Posterior vena cava (tissue), 2 donors: Measurements from ENCODE around the gene C2orf80. TPM values are rescaled to one million over a fixed set of nuclear protein-coding genes. Genes with fewer than 3 reads are reported as not detected.

Source experiments
- DNase-seq: peaks from one replicate; pipeline ENCODE4 v3.0.0-alpha.2; 2020; ENCODE audit warnings: low spot score
- intact Hi-C, 2 donors: fragments of 100-400 bp; cut with DNase I; formaldehyde crosslinking; loops; one replicate each; pipeline versions ENCODE4 v1.14.1 to v1.14.2; 2022 to 2023
- total RNA-seq, 2 donors: library from RNA; stranded (reverse); fragmentation: NEBNext Ultra II Directional; extraction: Animal tissue kit (Norgen Biotek cat#: 25700); gene quantifications; one replicate each; pipeline ENCODE4 v1.2.1, GENCODE V29; 2021
- donor health status: DM: yes; HTN: yes; CAD: no.
- donor health status: DM: yes; HTN: yes; CAD: no.

Gene C2orf80
- total RNA-seq, 2 donors from 2014 or later = not detected

- intact Hi-C loops = loop anchor here in 1 of 2 donors (10.0 kb wide), 1 partner anchor 51 kb away; no protein-coding TSS in a partner anchor
- no peak for DNase-seq
Measured at GRCh38 chr2:208183972-208184705, 5.7 kb downstream of the C2orf80 start.

- intact Hi-C loops = loop anchor here in 1 of 2 donors (10.0 kb wide), 1 partner anchor 51 kb away; no protein-coding TSS in a partner anchor
- no peak for DNase-seq
Measured at GRCh38 chr2:208183526-208183925, 6.3 kb downstream of the C2orf80 start.

- intact Hi-C loops = loop anchor here in 1 of 2 donors (10.0 kb wide), 1 partner anchor 52 kb away; no protein-coding TSS in a partner anchor
- no peak for DNase-seq
Measured at GRCh38 chr2:208182835-208183234, 7.0 kb downstream of the C2orf80 start.

GRCh38 chr2:208179028-208179609, 10.7 kb downstream of the C2orf80 start:
- intact Hi-C loops = loop anchor here (10.0 kb wide), 1 partner anchor 76 kb away; the partner anchor contains the start of gene IDH1 (in 2 of the 2)
- no peak for DNase-seq

- intact Hi-C loops = loop anchor here (10.0 kb wide), 1 partner anchor 79 kb away; the partner anchor contains the start of gene IDH1 (in 2 of the 2)
- DNase-seq = no peak
Measured at GRCh38 chr2:208175840-208176153, 14.0 kb downstream of the C2orf80 start.

- intact Hi-C loops = loop anchor here (10.0 kb wide), 1 partner anchor 80 kb away; the partner anchor contains the start of gene IDH1 (in 2 of the 2)
- DNase-seq = peak; percentile 87
Measured at GRCh38 chr2:208175069-208175839, 14.6 kb downstream of the C2orf80 start.

- intact Hi-C loops = loop anchor here (1.0 to 10.0 kb wide), 2 partner anchors 23 to 81 kb away; partner anchors contain the start of gene IDH1 (in 2 of the 2)
- DNase-seq = no peak
Measured at GRCh38 chr2:208174144-208174543, 15.7 kb downstream of the C2orf80 start.

- DNase-seq = no peak
- intact Hi-C loops = loop anchor here (10.0 kb wide), 1 partner anchor 83 kb away; the partner anchor contains the start of gene IDH1 (in 2 of the 2)
Measured at GRCh38 chr2:208172125-208172524, 17.7 kb downstream of the C2orf80 start.

- intact Hi-C loops = no loop called here
Measured at GRCh38 chr2:208164951-208165755, 24.7 kb downstream of the C2orf80 start.

GRCh38 chr2:208163489-208163888, 26.3 kb downstream of the C2orf80 start, which contains the start of gene CRYGA:
TSS of gene CRYGA (minus strand) at chr2:208163589. CDS start at chr2:208163556, 33 bp downstream.
- DNase-seq = no peak
- intact Hi-C loops = no loop called here

More at GRCh38 chr2:208164951-208165755, 24.7 kb downstream of the C2orf80 start:
- no peak for DNase-seq

GRCh38 chr2:208156439-208156838, 33.4 kb downstream of the C2orf80 start:
- DNase-seq = no peak
- intact Hi-C loops = no loop called here

- intact Hi-C loops = no loop called here
- DNase-seq = no peak
Measured at GRCh38 chr2:208153156-208153555, 36.7 kb downstream of the C2orf80 start.

- no peak for DNase-seq
- intact Hi-C loops = loop anchor here in 1 of 2 donors (1.0 kb wide), 1 partner anchor 23 kb away; no protein-coding TSS in a partner anchor
Measured at GRCh38 chr2:208150956-208151355, 38.9 kb downstream of the C2orf80 start.

- intact Hi-C loops = no loop called here
- DNase-seq = no peak
Measured at GRCh38 chr2:208150094-208150493, 39.7 kb downstream of the C2orf80 start.

- intact Hi-C loops = no loop called here
- no peak for DNase-seq
Measured at GRCh38 chr2:208148803-208149202, 41.0 kb downstream of the C2orf80 start.

GRCh38 chr2:208147759-208148158, 42.1 kb downstream of the C2orf80 start:
- DNase-seq = no peak
- intact Hi-C loops = no loop called here

- intact Hi-C loops = no loop called here
- no peak for DNase-seq
Measured at GRCh38 chr2:208147008-208147407, 42.8 kb downstream of the C2orf80 start.

GRCh38 chr2:208146006-208146405, 43.8 kb downstream of the C2orf80 start, which contains the start of gene CRYGB:
TSS of gene CRYGB (minus strand) at chr2:208146158. CDS start at chr2:208146120, 38 bp downstream.
- intact Hi-C loops = no loop called here
- no peak for DNase-seq
